Thymus (tissue), 11 donors: ENCODE measurements around the gene ARHGAP12. TPM values are rescaled to one million over a fixed set of nuclear protein-coding genes. Genes with fewer than 3 reads are reported as not detected.

Source experiments
- DNase-seq, 9 donors: peaks; one replicate each; pipeline ENCODE4 v3.0.0-alpha.2; 2013; ENCODE audit warnings: low spot score in 9 of 9, low read depth in 6 of 9, missing footprints in 1 of 9
- H3K27ac ChIP-seq, 2 donors: one replicate each; pipeline ENCODE4 v1.5.1; 2013; ENCODE audit warnings: control low read depth in 1 of 2, low read depth in 1 of 2, low read length in 1 of 2, mild to moderate bottlenecking in 1 of 2, moderate library complexity in 1 of 2
- H3K27me3 ChIP-seq, 2 donors: one replicate each; pipeline ENCODE4 v1.5.1; 2013; ENCODE audit warnings: low read length in 1 of 2; ENCODE audit not compliant: control insufficient read depth in 2 of 2, insufficient read depth in 1 of 2
- H3K36me3 ChIP-seq, 2 donors: one replicate each; pipeline ENCODE4 v1.5.1; 2013; ENCODE audit warnings: low read length in 1 of 2, mild to moderate bottlenecking in 1 of 2, moderate library complexity in 1 of 2; ENCODE audit not compliant: control insufficient read depth in 2 of 2, insufficient read depth in 2 of 2
- H3K4me1 ChIP-seq, 2 donors: one replicate each; pipeline ENCODE4 v1.5.1; 2013; ENCODE audit warnings: low read length in 2 of 2; ENCODE audit not compliant: control insufficient read depth in 2 of 2, insufficient read depth in 2 of 2
- H3K4me3 ChIP-seq, 2 donors: one replicate each; pipeline ENCODE4 v1.5.1; 2013; ENCODE audit warnings: low read length in 2 of 2, control low read depth in 1 of 2, mild to moderate bottlenecking in 1 of 2
- H3K9me3 ChIP-seq, 2 donors: one replicate each; pipeline ENCODE4 v1.5.1; 2013; ENCODE audit warnings: low read length in 1 of 2, mild to moderate bottlenecking in 1 of 2; ENCODE audit not compliant: control insufficient read depth in 2 of 2, insufficient read depth in 1 of 2
- WGBS: extraction: QIAGEN DNeasy Blood & Tissue Kit; methylation state at CpG from one replicate; pipeline ENCODE4 v1.1.7; 2013; 5-methylcytosine and 5-hydroxymethylcytosine counted together
- polyA plus RNA-seq: library from polyadenylated mRNA; stranded (reverse); fragments of 200-250 nt; gene quantifications from one replicate; pipeline ENCODE4 v1.2.3, GENCODE V29; 2013
- total RNA-seq: library from RNA; stranded (reverse); fragments of 120-200 nt; gene quantifications from one replicate; pipeline ENCODE4 v1.2.4, GENCODE V29; 2013
- donor health status: healthy.

ARHGAP12 gene
- total and polyA plus RNA-seq, 2 donors, result 20.7 to 43.5 TPM

- Histone ChIP-seq H3K27me3 (no peaks in the 10 kb centered on the region), H3K36me3 (peaks cover 5 to 7% of the 10 kb centered on the region in 2 donors), H3K27ac (no peak overlapping the region), H3K9me3 (no peaks in the 10 kb centered on the region), H3K4me3 (no peak overlapping the region), H3K4me1 (no peaks in the 10 kb centered on the region)
- WGBS, result 76% methylated on average over 2 of the region's 2 CpGs
- DNase-seq, result no peak
Measured at GRCh38 chr10:31853629-31854028, 75.0 kb downstream of the ARHGAP12 start.

- no peak overlapping the region for H3K27ac ChIP-seq
- H3K36me3 ChIP-seq, result peaks cover 0 to 4% of the 10 kb centered on the region in 2 donors
- H3K27me3 ChIP-seq, result no peaks in the 10 kb centered on the region
- no peak overlapping the region for H3K4me3 ChIP-seq
- no peaks in the 10 kb centered on the region for H3K9me3 ChIP-seq
- DNase-seq, result no peak
- 78% methylated on average over 1 of the region's 1 CpG for WGBS
- H3K4me1 ChIP-seq, result no peaks in the 10 kb centered on the region
Measured at GRCh38 chr10:31851216-31851615, 77.4 kb downstream of the ARHGAP12 start.

GRCh38 chr10:31847515-31847914 lies 81.1 kb downstream of the ARHGAP12 start:
- H3K4me1 ChIP-seq, result no peaks in the 10 kb centered on the region
- H3K36me3 ChIP-seq, result peaks cover 0 to 4% of the 10 kb centered on the region in 2 donors
- no peaks in the 10 kb centered on the region for H3K9me3 ChIP-seq
- H3K4me3 ChIP-seq, result no peak overlapping the region
- no peaks in the 10 kb centered on the region for H3K27me3 ChIP-seq
- no peak for DNase-seq
- H3K27ac ChIP-seq, result no peak overlapping the region

- WGBS, result over 99% methylated on average over 7 of the region's 7 CpGs
- no peak overlapping the region for H3K27ac ChIP-seq
- no peak for DNase-seq
Measured at GRCh38 chr10:31838709-31839108, 89.9 kb downstream of the ARHGAP12 start.

GRCh38 chr10:31838065-31838464 lies 90.6 kb downstream of the ARHGAP12 start:
- Histone ChIP-seq H3K36me3 (no peaks in the 10 kb centered on the region), H3K27me3 (no peaks in the 10 kb centered on the region), H3K9me3 (no peaks in the 10 kb centered on the region), H3K4me3 (no peak overlapping the region), H3K27ac (no peak overlapping the region), H3K4me1 (no peaks in the 10 kb centered on the region)
- 95% methylated on average over 1 of the region's 1 CpG for WGBS
- DNase-seq, result no peak

More at GRCh38 chr10:31838709-31839108, 89.9 kb downstream of the ARHGAP12 start:
- no peaks in the 10 kb centered on the region for H3K27me3 ChIP-seq
- no peaks in the 10 kb centered on the region for H3K36me3 ChIP-seq
- H3K4me1 ChIP-seq, result no peaks in the 10 kb centered on the region
- no peaks in the 10 kb centered on the region for H3K9me3 ChIP-seq
- no peak overlapping the region for H3K4me3 ChIP-seq

- 97% methylated on average over 9 of the region's 9 CpGs for WGBS
- H3K9me3 ChIP-seq, result no peaks in the 10 kb centered on the region
- H3K36me3 ChIP-seq, result peaks cover 0 to 2% of the 10 kb centered on the region in 2 donors
- H3K27me3 ChIP-seq, result no peaks in the 10 kb centered on the region
- H3K4me3 ChIP-seq, result no peak overlapping the region
- no peak overlapping the region for H3K27ac ChIP-seq
- H3K4me1 ChIP-seq, result no peaks in the 10 kb centered on the region
- peak in 1 of 9 donors; percentile 9 for DNase-seq
Measured at GRCh38 chr10:31836569-31837406, 91.8 kb downstream of the ARHGAP12 start.

- no peak for DNase-seq
- no peak overlapping the region for H3K4me3 ChIP-seq
- no peaks in the 10 kb centered on the region for H3K27me3 ChIP-seq
- no peak overlapping the region for H3K27ac ChIP-seq
- H3K36me3 ChIP-seq, result peaks cover 0 to 2% of the 10 kb centered on the region in 2 donors
- H3K4me1 ChIP-seq, result no peaks in the 10 kb centered on the region
- no peaks in the 10 kb centered on the region for H3K9me3 ChIP-seq
Measured at GRCh38 chr10:31833753-31834152, 94.9 kb downstream of the ARHGAP12 start.

GRCh38 chr10:31832261-31832660 lies 96.4 kb downstream of the ARHGAP12 start:
- Histone ChIP-seq H3K27ac (no peak overlapping the region), H3K4me1 (no peaks in the 10 kb centered on the region), H3K4me3 (no peak overlapping the region), H3K36me3 (peaks cover 0 to 2% of the 10 kb centered on the region in 2 donors), H3K27me3 (no peaks in the 10 kb centered on the region), H3K9me3 (no peaks in the 10 kb centered on the region)
- WGBS, result 100% methylated on average over 1 of the region's 1 CpG
- DNase-seq, result no peak

- H3K4me1 ChIP-seq, result no peaks in the 10 kb centered on the region
- no peak for DNase-seq
- H3K9me3 ChIP-seq, result no peaks in the 10 kb centered on the region
- no peak overlapping the region for H3K27ac ChIP-seq
- no peak overlapping the region for H3K4me3 ChIP-seq
- no peaks in the 10 kb centered on the region for H3K27me3 ChIP-seq
- 99% methylated on average over 5 of the region's 5 CpGs for WGBS
- H3K36me3 ChIP-seq, result peaks cover 0 to 2% of the 10 kb centered on the region in 2 donors
Measured at GRCh38 chr10:31830887-31831286, 97.7 kb downstream of the ARHGAP12 start.
